GM23248 (cell line): ENCODE results near the gene TUBB1.

Experiments
- EZH2 ChIP-seq: fragments of 200-600 bp; sonication (generic); IDR thresholded peaks from 2 replicates; pipeline ENCODE4 v1.6.1; 2018; ENCODE audit warnings: antibody characterized with exemption, mild to moderate bottlenecking; ENCODE audit not compliant: insufficient read depth, poor library complexity, severe bottlenecking
- EZH2phosphoT487 ChIP-seq: fragments of 200-600 bp; sonication (generic); IDR thresholded peaks from 2 replicates; pipeline ENCODE4 v1.6.1; 2018; ENCODE audit warnings: antibody characterized with exemption, moderate library complexity, mild to moderate bottlenecking, low read depth; ENCODE audit not compliant: insufficient read depth

DNA sequence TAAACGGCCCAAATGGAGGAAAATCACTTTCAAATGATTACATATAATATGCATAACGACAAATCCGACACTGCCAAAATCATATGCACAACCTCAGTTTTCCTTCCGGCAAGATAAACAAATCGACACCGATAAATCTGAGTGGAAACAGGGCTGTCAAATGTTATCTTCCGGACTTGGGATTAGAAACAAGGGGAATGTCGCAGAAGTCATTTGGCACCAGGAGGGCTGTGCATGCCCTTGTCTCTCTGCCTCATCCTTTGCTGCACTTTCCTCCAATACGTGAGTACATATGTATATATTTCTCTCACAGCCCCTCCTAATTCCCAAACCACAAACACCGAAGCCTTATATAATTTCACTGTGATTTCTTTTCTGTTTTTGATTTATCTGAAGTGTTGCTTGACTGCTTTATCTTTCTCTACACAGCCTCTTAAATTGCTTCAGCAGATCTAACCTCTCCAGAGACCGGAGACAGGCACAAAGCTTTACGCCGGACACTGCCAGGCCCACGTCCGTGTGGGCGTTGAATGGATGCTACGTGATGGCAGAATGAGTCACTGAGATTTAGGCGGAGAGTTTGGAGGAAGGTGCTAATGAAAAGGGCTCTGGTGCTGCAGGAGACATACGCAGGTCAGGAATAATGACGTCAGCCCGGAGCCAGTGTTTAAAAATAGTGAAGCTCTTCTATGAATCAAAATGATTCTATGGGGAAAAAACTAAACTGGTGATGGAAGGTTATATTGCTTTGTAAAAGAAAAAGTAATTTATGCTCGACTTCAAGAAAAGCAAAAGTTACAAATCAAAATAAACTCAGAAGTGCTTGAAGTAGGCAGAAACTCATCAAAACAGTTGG lies 44.4 kb downstream of the TUBB1 start:
- TF ChIP-seq EZH2 (no peak), EZH2phosphoT487 (no peak)
